ENCODE measurements around the gene RLN1. TPM values are rescaled to one million over a fixed set of nuclear protein-coding genes. Genes with fewer than 3 reads are reported as not detected.
"Not testable (repeated sequence)": the region's sequence is repeated elsewhere in the genome, so short reads cannot be mapped to it uniquely, and the experiment has no call there.

RLN1 gene
- total RNA-seq, 2 experiments from 2014 or later: 1.2 to 2.3 TPM

DNA sequence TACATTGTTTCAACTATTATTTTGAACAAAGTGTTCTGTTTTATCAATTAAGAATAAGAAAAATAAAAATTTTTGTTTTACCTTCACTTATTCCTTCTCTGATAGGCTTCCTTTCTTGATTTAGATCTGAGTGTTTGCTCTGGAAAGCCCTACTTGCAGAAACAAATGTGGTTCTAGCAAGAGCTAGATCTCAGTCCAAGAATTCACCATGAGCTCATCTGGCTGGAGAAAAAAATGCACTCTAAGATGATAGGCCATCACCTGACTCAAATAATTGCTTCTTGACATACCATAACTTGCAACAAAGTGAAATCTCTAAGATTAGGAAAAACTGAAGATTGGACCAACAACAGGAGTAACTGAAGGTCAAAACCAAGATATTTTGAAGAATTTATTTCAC, 28.8 kb downstream of the RLN1 start:
- H3K4me3 ChIP-seq (ENCODE audit: low read depth, low read length, poor library complexity, severe bottlenecking): no peak overlapping the region
- intact Hi-C loops (cut with micrococcal nuclease; ENCODE audit: unreplicated experiment): no loop called here
- CTCF ChIA-PET (ENCODE audit: unreplicated experiment): no interaction called here
- no peak overlapping the region for H3K4me2 ChIP-seq (ENCODE audit: low read length)
- H3K9me3 ChIP-seq (ENCODE audit: low read length): peaks cover 15% of the 10 kb centered on the region
- H3K79me2 ChIP-seq (ENCODE audit: insufficient read depth, low read depth, low read length): no peaks in the 10 kb centered on the region
- TF ChIP-seq EZH2phosphoT487 (IDR thresholded peaks at IDR 0.05; ENCODE audit: borderline replicate concordance, low read depth, low read length): no peak
- TF ChIP-seq, protein P1, sequence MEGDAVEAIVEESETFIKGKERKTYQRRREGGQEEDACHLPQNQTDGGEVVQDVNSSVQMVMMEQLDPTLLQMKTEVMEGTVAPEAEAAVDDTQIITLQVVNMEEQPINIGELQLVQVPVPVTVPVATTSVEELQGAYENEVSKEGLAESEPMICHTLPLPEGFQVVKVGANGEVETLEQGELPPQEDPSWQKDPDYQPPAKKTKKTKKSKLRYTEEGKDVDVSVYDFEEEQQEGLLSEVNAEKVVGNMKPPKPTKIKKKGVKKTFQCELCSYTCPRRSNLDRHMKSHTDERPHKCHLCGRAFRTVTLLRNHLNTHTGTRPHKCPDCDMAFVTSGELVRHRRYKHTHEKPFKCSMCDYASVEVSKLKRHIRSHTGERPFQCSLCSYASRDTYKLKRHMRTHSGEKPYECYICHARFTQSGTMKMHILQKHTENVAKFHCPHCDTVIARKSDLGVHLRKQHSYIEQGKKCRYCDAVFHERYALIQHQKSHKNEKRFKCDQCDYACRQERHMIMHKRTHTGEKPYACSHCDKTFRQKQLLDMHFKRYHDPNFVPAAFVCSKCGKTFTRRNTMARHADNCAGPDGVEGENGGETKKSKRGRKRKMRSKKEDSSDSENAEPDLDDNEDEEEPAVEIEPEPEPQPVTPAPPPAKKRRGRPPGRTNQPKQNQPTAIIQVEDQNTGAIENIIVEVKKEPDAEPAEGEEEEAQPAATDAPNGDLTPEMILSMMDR (conservative IDR thresholded peaks at IDR 0.05; ENCODE audit: low read length): no peak
- no peak overlapping the region for H3K27ac ChIP-seq (ENCODE audit: low read depth, low read length, poor library complexity, severe bottlenecking)
- no peaks in the 10 kb centered on the region for H4K20me1 ChIP-seq (ENCODE audit: insufficient read depth, low read length)
- no peaks in the 10 kb centered on the region for H3K4me1 ChIP-seq (ENCODE audit: insufficient read depth, low read length, poor library complexity, severe bottlenecking)
- no peaks in the 10 kb centered on the region for H3K9me2 ChIP-seq (ENCODE audit: insufficient read depth, low read length)
- POLR2A ChIA-PET: interaction anchor here (1.5 to 1.7 kb wide), 2 partner anchors 10 kb away, joined by 3 to 4 read pairs; no protein-coding TSS in a partner anchor
- BruUV-seq (replicated peaks): no TSS peak
- H3K36me3 ChIP-seq (ENCODE audit: insufficient read depth, low read length): no peaks in the 10 kb centered on the region
- DNase-seq (ENCODE audit: low spot score): no peak
- no peak overlapping the region for H2AFZ ChIP-seq (ENCODE audit: low read length)

DNA sequence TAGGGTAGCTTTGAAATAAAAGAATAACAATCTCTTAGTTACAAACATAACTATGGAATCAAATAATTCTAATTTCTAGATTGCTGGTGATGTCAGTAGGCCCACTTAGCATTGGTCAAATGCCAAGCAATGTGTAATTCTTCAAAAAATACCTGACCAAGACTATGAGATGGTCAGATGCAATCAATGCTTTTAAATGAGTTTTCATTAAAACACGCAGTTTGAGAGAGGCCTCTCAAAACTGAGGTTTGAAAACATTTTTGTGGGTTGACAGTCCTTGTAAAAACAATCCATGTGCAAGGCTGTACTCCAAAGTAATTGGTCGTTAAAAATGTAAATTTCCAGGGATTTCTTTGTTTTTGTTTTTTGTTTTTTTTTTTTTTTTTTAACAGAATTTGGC, 33.9 kb downstream of the RLN1 start:
- intact Hi-C loops (cut with micrococcal nuclease; ENCODE audit: unreplicated experiment): loop anchor here (10.0 kb wide), 1 partner anchor 289 kb away; no protein-coding TSS in a partner anchor
- Histone ChIP-seq H3K79me2 (ENCODE audit: insufficient read depth, low read depth, low read length) (no peaks in the 10 kb centered on the region), H3K9me2 (ENCODE audit: insufficient read depth, low read length) (no peaks in the 10 kb centered on the region), H3K4me1 (ENCODE audit: insufficient read depth, low read length, poor library complexity, severe bottlenecking) (peaks cover 13% of the 10 kb centered on the region), H3K4me3 (ENCODE audit: low read depth, low read length, poor library complexity, severe bottlenecking) (no peak overlapping the region), H4K20me1 (ENCODE audit: insufficient read depth, low read length) (no peaks in the 10 kb centered on the region), H3K36me3 (ENCODE audit: insufficient read depth, low read length) (no peaks in the 10 kb centered on the region), H3K27ac (ENCODE audit: low read depth, low read length, poor library complexity, severe bottlenecking) (no peak overlapping the region), H2AFZ (ENCODE audit: low read length) (no peak overlapping the region), H3K4me2 (ENCODE audit: low read length) (no peak overlapping the region), H3K9me3 (ENCODE audit: low read length) (no peaks in the 10 kb centered on the region)
- POLR2A ChIA-PET: interaction anchor here (0.7 kb wide), 1 partner anchor 80 kb away, joined by 3 read pairs; no protein-coding TSS in a partner anchor
- TF ChIP-seq EZH2phosphoT487 (IDR thresholded peaks at IDR 0.05; ENCODE audit: borderline replicate concordance, low read depth, low read length): no peak
- TF ChIP-seq, protein P1 (conservative IDR thresholded peaks at IDR 0.05; ENCODE audit: low read length): no peak
- no peak for DNase-seq (ENCODE audit: low spot score)
- BruUV-seq (replicated peaks): no TSS peak
- CTCF ChIA-PET (ENCODE audit: unreplicated experiment): no interaction called here

DNA sequence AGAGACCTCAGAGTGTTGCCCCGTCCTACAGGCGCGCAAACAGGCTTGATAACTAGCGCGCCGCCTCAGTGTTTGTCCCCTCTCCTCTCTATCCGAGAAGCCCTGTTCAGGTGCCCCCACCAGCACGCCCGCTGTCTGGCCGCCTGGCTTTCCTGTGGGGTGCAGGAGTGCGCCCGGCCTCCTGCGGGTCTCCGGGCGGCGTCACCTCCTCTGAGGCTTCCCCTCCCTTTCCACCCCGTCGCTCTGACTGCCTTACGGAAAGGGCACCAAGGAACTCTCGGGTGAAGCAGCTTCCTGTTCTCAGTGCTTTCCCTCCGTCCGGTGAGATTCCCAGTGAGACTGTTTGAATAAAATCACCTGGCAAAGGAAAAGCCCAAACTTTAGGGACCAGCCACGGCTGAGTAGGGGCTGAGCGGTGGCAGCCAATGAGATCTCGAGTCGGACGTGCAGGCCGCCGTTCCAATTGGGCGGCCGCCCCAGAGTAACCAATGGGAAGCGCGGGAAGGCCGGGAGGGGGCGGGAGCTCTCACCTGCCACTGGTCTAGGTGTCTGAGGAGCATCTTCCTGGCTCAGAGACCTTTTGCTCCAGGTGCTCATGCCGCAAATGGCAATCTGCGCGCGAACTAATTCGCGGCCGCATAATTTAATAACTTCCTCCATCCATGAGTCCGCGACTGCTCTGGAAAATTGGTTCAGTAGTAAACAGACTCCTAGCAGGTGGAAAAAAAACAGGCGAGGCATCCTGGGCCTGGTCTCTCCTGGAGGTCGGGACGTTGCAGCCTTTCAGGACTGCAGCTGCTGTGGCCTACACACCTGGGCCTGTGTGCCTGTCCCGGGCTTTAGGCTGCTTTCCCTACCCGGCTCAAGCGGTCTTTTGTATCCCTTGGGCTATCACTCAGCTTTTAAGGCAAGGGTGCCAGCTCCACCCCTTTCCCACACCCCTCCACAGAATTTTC, 35.6 kb downstream of the RLN1 start, which contains the start of gene RLN2:
TSS of gene RLN2 (minus strand) at position 877 of the 956 bp plus-strand sequence. CDS start at position 741, 136 bp downstream.
- H3K9me3 ChIP-seq (ENCODE audit: low read length); H3K9me2 ChIP-seq (ENCODE audit: insufficient read depth, low read length); BruUV-seq (replicated peaks); CTCF ChIA-PET (ENCODE audit: unreplicated experiment); H3K79me2 ChIP-seq (ENCODE audit: insufficient read depth, low read depth, low read length); H3K36me3 ChIP-seq (ENCODE audit: insufficient read depth, low read length); H3K27ac ChIP-seq (ENCODE audit: low read depth, low read length, poor library complexity, severe bottlenecking); H4K20me1 ChIP-seq (ENCODE audit: insufficient read depth, low read length): not testable (repeated sequence)
- H3K4me2 ChIP-seq (ENCODE audit: low read length): peak within 1 kb of the TSS; percentile 55
- H2AFZ ChIP-seq (ENCODE audit: low read length): peak within 1 kb of the TSS; percentile 94
- POLR2A ChIA-PET: interaction anchor here (1.0 kb wide), 2 partner anchors 10 to 20 kb away, joined by 3 read pairs; no protein-coding TSS in a partner anchor
- H3K4me3 ChIP-seq (ENCODE audit: low read depth, low read length, poor library complexity, severe bottlenecking): peak within 1 kb of the TSS; percentile 30
- H3K4me1 ChIP-seq (ENCODE audit: insufficient read depth, low read length, poor library complexity, severe bottlenecking): peaks cover 13% of the 10 kb centered on the region
- peak; percentile 7 for DNase-seq (ENCODE audit: low spot score)
- intact Hi-C loops (cut with micrococcal nuclease; ENCODE audit: unreplicated experiment): loop anchor here (10.0 kb wide), 1 partner anchor 291 kb away; no protein-coding TSS in a partner anchor
